ENCODE data around the gene ATG16L1.
"Not testable (repeated sequence)": the region's sequence is repeated elsewhere in the genome, so short reads cannot be mapped to it uniquely, and the experiment has no call there.

ATG16L1 gene

GRCh38 chr2:233323851-233324250 lies 72.4 kb downstream of the ATG16L1 start:
- no peak overlapping the region for H3K27ac ChIP-seq (ENCODE audit: low read depth in 2 of 2, low read length in 2 of 2)
- no peaks in the 10 kb centered on the region for H3K27me3 ChIP-seq (ENCODE audit: control insufficient read depth in 2 of 2, insufficient read depth in 2 of 2, low read length in 2 of 2)
- H3K36me3 ChIP-seq (ENCODE audit: control insufficient read depth in 2 of 2, insufficient read depth in 2 of 2, low read length in 2 of 2) = no peaks in the 10 kb centered on the region
- H3K9ac ChIP-seq (ENCODE audit: low read depth in 1 of 2, low read length in 2 of 2) = no peak overlapping the region
- no peaks in the 10 kb centered on the region for H3K4me1 ChIP-seq (ENCODE audit: control insufficient read depth in 2 of 2, insufficient read depth in 2 of 2, low read length in 2 of 2)
- H3K9me3 ChIP-seq (ENCODE audit: control insufficient read depth in 2 of 2, low read length in 2 of 2) = no peaks in the 10 kb centered on the region
- no peak overlapping the region for H3K4me3 ChIP-seq (ENCODE audit: low read length in 2 of 2)

- Histone ChIP-seq H3K27me3 (ENCODE audit: control insufficient read depth in 2 of 2, insufficient read depth in 2 of 2, low read length in 2 of 2) (no peaks in the 10 kb centered on the region), H3K9ac (ENCODE audit: low read depth in 1 of 2, low read length in 2 of 2) (no peak overlapping the region), H3K36me3 (ENCODE audit: control insufficient read depth in 2 of 2, insufficient read depth in 2 of 2, low read length in 2 of 2) (no peaks in the 10 kb centered on the region), H3K4me1 (ENCODE audit: control insufficient read depth in 2 of 2, insufficient read depth in 2 of 2, low read length in 2 of 2) (no peaks in the 10 kb centered on the region), H3K9me3 (ENCODE audit: control insufficient read depth in 2 of 2, low read length in 2 of 2) (no peaks in the 10 kb centered on the region), H3K27ac (ENCODE audit: low read depth in 2 of 2, low read length in 2 of 2) (no peak overlapping the region), H3K4me3 (ENCODE audit: low read length in 2 of 2) (no peak overlapping the region)
Measured at GRCh38 chr2:233325256-233325655, 73.8 kb downstream of the ATG16L1 start.

- no peaks in the 10 kb centered on the region for H3K27me3 ChIP-seq (ENCODE audit: control insufficient read depth in 2 of 2, insufficient read depth in 2 of 2, low read length in 2 of 2)
- H3K4me1 ChIP-seq (ENCODE audit: control insufficient read depth in 2 of 2, insufficient read depth in 2 of 2, low read length in 2 of 2) = no peaks in the 10 kb centered on the region
- no peak overlapping the region for H3K27ac ChIP-seq (ENCODE audit: low read depth in 2 of 2, low read length in 2 of 2)
- H3K9ac ChIP-seq (ENCODE audit: low read depth in 1 of 2, low read length in 2 of 2) = no peak overlapping the region
- H3K4me3 ChIP-seq (ENCODE audit: low read length in 2 of 2) = no peak overlapping the region
- H3K9me3 ChIP-seq (ENCODE audit: control insufficient read depth in 2 of 2, low read length in 2 of 2) = no peaks in the 10 kb centered on the region
- H3K36me3 ChIP-seq (ENCODE audit: control insufficient read depth in 2 of 2, insufficient read depth in 2 of 2, low read length in 2 of 2) = no peaks in the 10 kb centered on the region
Measured at GRCh38 chr2:233325814-233326213, 74.3 kb downstream of the ATG16L1 start.

GRCh38 chr2:233326500-233326899 lies 75.0 kb downstream of the ATG16L1 start:
- Histone ChIP-seq H3K27me3 (ENCODE audit: control insufficient read depth in 2 of 2, insufficient read depth in 2 of 2, low read length in 2 of 2) (no peaks in the 10 kb centered on the region), H3K9me3 (ENCODE audit: control insufficient read depth in 2 of 2, low read length in 2 of 2) (no peaks in the 10 kb centered on the region)

GRCh38 chr2:233328922-233329321 lies 77.4 kb downstream of the ATG16L1 start:
- Histone ChIP-seq H3K36me3 (ENCODE audit: control insufficient read depth in 2 of 2, insufficient read depth in 2 of 2, low read length in 2 of 2) (no peaks in the 10 kb centered on the region), H3K4me1 (ENCODE audit: control insufficient read depth in 2 of 2, insufficient read depth in 2 of 2, low read length in 2 of 2) (peaks cover 0 to 8% of the 10 kb centered on the region in 2 donors)

More at GRCh38 chr2:233326500-233326899, 75.0 kb downstream of the ATG16L1 start:
- H3K4me3 ChIP-seq (ENCODE audit: low read length in 2 of 2) = no peak overlapping the region
- no peak overlapping the region for H3K27ac ChIP-seq (ENCODE audit: low read depth in 2 of 2, low read length in 2 of 2)
- no peak overlapping the region for H3K9ac ChIP-seq (ENCODE audit: low read depth in 1 of 2, low read length in 2 of 2)
- H3K36me3 ChIP-seq (ENCODE audit: control insufficient read depth in 2 of 2, insufficient read depth in 2 of 2, low read length in 2 of 2) = no peaks in the 10 kb centered on the region
- H3K4me1 ChIP-seq (ENCODE audit: control insufficient read depth in 2 of 2, insufficient read depth in 2 of 2, low read length in 2 of 2) = no peaks in the 10 kb centered on the region

GRCh38 chr2:233329489-233330135 lies 78.1 kb downstream of the ATG16L1 start:
- H3K4me1 ChIP-seq (ENCODE audit: control insufficient read depth in 2 of 2, insufficient read depth in 2 of 2, low read length in 2 of 2) = peaks cover 0 to 10% of the 10 kb centered on the region in 2 donors
- H3K27ac ChIP-seq (ENCODE audit: low read depth in 2 of 2, low read length in 2 of 2) = no peak overlapping the region
- H3K9ac ChIP-seq (ENCODE audit: low read depth in 1 of 2, low read length in 2 of 2) = no peak overlapping the region
- no peaks in the 10 kb centered on the region for H3K27me3 ChIP-seq (ENCODE audit: control insufficient read depth in 2 of 2, insufficient read depth in 2 of 2, low read length in 2 of 2)
- no peak overlapping the region for H3K4me3 ChIP-seq (ENCODE audit: low read length in 2 of 2)
- no peaks in the 10 kb centered on the region for H3K9me3 ChIP-seq (ENCODE audit: control insufficient read depth in 2 of 2, low read length in 2 of 2)
- H3K36me3 ChIP-seq (ENCODE audit: control insufficient read depth in 2 of 2, insufficient read depth in 2 of 2, low read length in 2 of 2) = no peaks in the 10 kb centered on the region

More at GRCh38 chr2:233328922-233329321, 77.4 kb downstream of the ATG16L1 start:
- no peak overlapping the region for H3K27ac ChIP-seq (ENCODE audit: low read depth in 2 of 2, low read length in 2 of 2)
- H3K4me3 ChIP-seq (ENCODE audit: low read length in 2 of 2) = no peak overlapping the region
- H3K9me3 ChIP-seq (ENCODE audit: control insufficient read depth in 2 of 2, low read length in 2 of 2) = no peaks in the 10 kb centered on the region
- H3K9ac ChIP-seq (ENCODE audit: low read depth in 1 of 2, low read length in 2 of 2) = no peak overlapping the region
- H3K27me3 ChIP-seq (ENCODE audit: control insufficient read depth in 2 of 2, insufficient read depth in 2 of 2, low read length in 2 of 2) = no peaks in the 10 kb centered on the region

GRCh38 chr2:233331536-233331935 lies 80.1 kb downstream of the ATG16L1 start:
- peak overlapping the region in 1 of 2 donors; percentile 48 for H3K4me3 ChIP-seq (ENCODE audit: low read length in 2 of 2)
- peak overlapping the region; percentile 64 to 85 for H3K27ac ChIP-seq (ENCODE audit: low read depth in 2 of 2, low read length in 2 of 2)

GRCh38 chr2:233332125-233332524 lies 80.7 kb downstream of the ATG16L1 start:
- peak overlapping the region in 1 of 2 donors; percentile 14 for H3K9ac ChIP-seq (ENCODE audit: low read depth in 1 of 2, low read length in 2 of 2)
- H3K9me3 ChIP-seq (ENCODE audit: control insufficient read depth in 2 of 2, low read length in 2 of 2) = no peaks in the 10 kb centered on the region
- peak overlapping the region; percentile 64 to 67 for H3K27ac ChIP-seq (ENCODE audit: low read depth in 2 of 2, low read length in 2 of 2)
- peaks cover 10 to 14% of the 10 kb centered on the region in 2 donors for H3K4me1 ChIP-seq (ENCODE audit: control insufficient read depth in 2 of 2, insufficient read depth in 2 of 2, low read length in 2 of 2)
- no peaks in the 10 kb centered on the region for H3K27me3 ChIP-seq (ENCODE audit: control insufficient read depth in 2 of 2, insufficient read depth in 2 of 2, low read length in 2 of 2)
- H3K36me3 ChIP-seq (ENCODE audit: control insufficient read depth in 2 of 2, insufficient read depth in 2 of 2, low read length in 2 of 2) = no peaks in the 10 kb centered on the region
- peak overlapping the region in 1 of 2 donors; percentile 9 for H3K4me3 ChIP-seq (ENCODE audit: low read length in 2 of 2)

More at GRCh38 chr2:233331536-233331935, 80.1 kb downstream of the ATG16L1 start:
- peaks cover 5 to 14% of the 10 kb centered on the region in 2 donors for H3K4me1 ChIP-seq (ENCODE audit: control insufficient read depth in 2 of 2, insufficient read depth in 2 of 2, low read length in 2 of 2)
- no peaks in the 10 kb centered on the region for H3K36me3 ChIP-seq (ENCODE audit: control insufficient read depth in 2 of 2, insufficient read depth in 2 of 2, low read length in 2 of 2)
- no peaks in the 10 kb centered on the region for H3K27me3 ChIP-seq (ENCODE audit: control insufficient read depth in 2 of 2, insufficient read depth in 2 of 2, low read length in 2 of 2)
- no peaks in the 10 kb centered on the region for H3K9me3 ChIP-seq (ENCODE audit: control insufficient read depth in 2 of 2, low read length in 2 of 2)
- no peak overlapping the region for H3K9ac ChIP-seq (ENCODE audit: low read depth in 1 of 2, low read length in 2 of 2)

GRCh38 chr2:233334915-233335314 lies 83.4 kb downstream of the ATG16L1 start:
- H3K27me3 ChIP-seq (ENCODE audit: control insufficient read depth in 2 of 2, insufficient read depth in 2 of 2, low read length in 2 of 2) = no peaks in the 10 kb centered on the region
- no peak overlapping the region for H3K4me3 ChIP-seq (ENCODE audit: low read length in 2 of 2)
- H3K9me3 ChIP-seq (ENCODE audit: control insufficient read depth in 2 of 2, low read length in 2 of 2) = no peaks in the 10 kb centered on the region
- H3K9ac ChIP-seq (ENCODE audit: low read depth in 1 of 2, low read length in 2 of 2) = no peak overlapping the region
- no peaks in the 10 kb centered on the region for H3K36me3 ChIP-seq (ENCODE audit: control insufficient read depth in 2 of 2, insufficient read depth in 2 of 2, low read length in 2 of 2)
- no peak overlapping the region for H3K27ac ChIP-seq (ENCODE audit: low read depth in 2 of 2, low read length in 2 of 2)
- peaks cover 14 to 20% of the 10 kb centered on the region in 2 donors for H3K4me1 ChIP-seq (ENCODE audit: control insufficient read depth in 2 of 2, insufficient read depth in 2 of 2, low read length in 2 of 2)

GRCh38 chr2:233336091-233336490 lies 84.6 kb downstream of the ATG16L1 start:
- not testable (repeated sequence) for H3K9ac ChIP-seq (ENCODE audit: low read depth in 1 of 2, low read length in 2 of 2); H3K9me3 ChIP-seq (ENCODE audit: control insufficient read depth in 2 of 2, low read length in 2 of 2); H3K27me3 ChIP-seq (ENCODE audit: control insufficient read depth in 2 of 2, insufficient read depth in 2 of 2, low read length in 2 of 2); H3K27ac ChIP-seq (ENCODE audit: low read depth in 2 of 2, low read length in 2 of 2); H3K36me3 ChIP-seq (ENCODE audit: control insufficient read depth in 2 of 2, insufficient read depth in 2 of 2, low read length in 2 of 2); H3K4me3 ChIP-seq (ENCODE audit: low read length in 2 of 2)
- peaks cover 14 to 20% of the 10 kb centered on the region in 2 donors for H3K4me1 ChIP-seq (ENCODE audit: control insufficient read depth in 2 of 2, insufficient read depth in 2 of 2, low read length in 2 of 2)

Measured in mucosa of rectum (tissue), 2 donors.